ENCODE results near the gene PGBD5.
A peak's percentile ranks its signal among the peaks of the same experiment; 100 is the strongest.

Gene PGBD5

DNA sequence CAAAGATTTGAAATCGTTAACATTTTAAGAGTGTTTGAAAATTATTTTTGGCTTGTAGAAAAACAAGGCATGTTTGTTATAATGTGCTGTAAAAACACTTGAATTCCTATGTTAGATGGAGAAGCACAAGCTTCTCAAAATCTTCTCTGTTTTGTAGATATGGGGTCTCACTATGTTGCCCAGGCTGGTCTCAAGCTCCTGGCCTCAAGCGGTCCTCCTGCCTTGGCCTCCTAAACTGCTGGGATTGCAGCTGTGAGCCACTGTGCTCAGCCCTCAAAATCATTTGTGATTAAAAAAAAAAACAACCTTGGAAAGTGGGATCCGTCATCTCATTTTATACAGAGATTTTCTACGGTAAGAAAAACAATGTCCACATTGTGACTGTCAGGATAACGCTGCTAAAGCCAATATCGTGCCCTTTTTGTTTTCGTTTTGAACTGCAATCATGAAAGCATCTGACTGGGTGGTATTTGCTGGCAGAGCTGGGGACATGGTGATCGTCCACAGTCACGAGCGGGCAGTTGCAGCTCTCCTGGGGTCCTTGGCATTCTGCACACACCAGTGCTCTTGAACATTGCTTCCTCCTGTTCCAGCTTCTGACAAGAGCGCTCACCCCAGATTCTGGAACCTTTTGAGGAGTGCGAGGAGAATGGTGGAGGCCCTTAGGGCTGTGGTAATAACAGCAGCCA lies 112.5 kb downstream of the PGBD5 start:
- Histone ChIP-seq H4K20me1 (ENCODE audit: insufficient read depth, low read length) (no peaks in the 10 kb centered on the region), H3K4me3 (ENCODE audit: low read length) (no peak overlapping the region), H3K36me3 (replicated peaks; ENCODE audit: low read depth, low read length) (no peaks in the 10 kb centered on the region), H3K9ac (ENCODE audit: low read length) (no peak overlapping the region), H3K27ac (ENCODE audit: low read length) (no peak overlapping the region), H3K9me3 (ENCODE audit: insufficient read depth, low read length) (no peaks in the 10 kb centered on the region), H3K27me3 (ENCODE audit: low read depth, low read length) (peaks cover 16% of the 10 kb centered on the region; the same call in 1 of the 2 replicates), H2AFZ (ENCODE audit: low read depth, low read length) (no peak overlapping the region), H3K79me2 (ENCODE audit: low read length) (no peaks in the 10 kb centered on the region), H3K4me1 (ENCODE audit: low read length) (0 out of 2 replicates have a peak, but pooled peaks cover 4% of the 10 kb centered on the region), H3K4me2 (ENCODE audit: low read length) (no peak overlapping the region)
- no peak for TF ChIP-seq EZH2phosphoT487 (IDR thresholded peaks at IDR 0.05; ENCODE audit: low read depth)
- TF ChIP-seq, protein P1, sequence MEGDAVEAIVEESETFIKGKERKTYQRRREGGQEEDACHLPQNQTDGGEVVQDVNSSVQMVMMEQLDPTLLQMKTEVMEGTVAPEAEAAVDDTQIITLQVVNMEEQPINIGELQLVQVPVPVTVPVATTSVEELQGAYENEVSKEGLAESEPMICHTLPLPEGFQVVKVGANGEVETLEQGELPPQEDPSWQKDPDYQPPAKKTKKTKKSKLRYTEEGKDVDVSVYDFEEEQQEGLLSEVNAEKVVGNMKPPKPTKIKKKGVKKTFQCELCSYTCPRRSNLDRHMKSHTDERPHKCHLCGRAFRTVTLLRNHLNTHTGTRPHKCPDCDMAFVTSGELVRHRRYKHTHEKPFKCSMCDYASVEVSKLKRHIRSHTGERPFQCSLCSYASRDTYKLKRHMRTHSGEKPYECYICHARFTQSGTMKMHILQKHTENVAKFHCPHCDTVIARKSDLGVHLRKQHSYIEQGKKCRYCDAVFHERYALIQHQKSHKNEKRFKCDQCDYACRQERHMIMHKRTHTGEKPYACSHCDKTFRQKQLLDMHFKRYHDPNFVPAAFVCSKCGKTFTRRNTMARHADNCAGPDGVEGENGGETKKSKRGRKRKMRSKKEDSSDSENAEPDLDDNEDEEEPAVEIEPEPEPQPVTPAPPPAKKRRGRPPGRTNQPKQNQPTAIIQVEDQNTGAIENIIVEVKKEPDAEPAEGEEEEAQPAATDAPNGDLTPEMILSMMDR (IDR thresholded peaks at IDR 0.05; ENCODE audit: low read depth, low read length): no peak

DNA sequence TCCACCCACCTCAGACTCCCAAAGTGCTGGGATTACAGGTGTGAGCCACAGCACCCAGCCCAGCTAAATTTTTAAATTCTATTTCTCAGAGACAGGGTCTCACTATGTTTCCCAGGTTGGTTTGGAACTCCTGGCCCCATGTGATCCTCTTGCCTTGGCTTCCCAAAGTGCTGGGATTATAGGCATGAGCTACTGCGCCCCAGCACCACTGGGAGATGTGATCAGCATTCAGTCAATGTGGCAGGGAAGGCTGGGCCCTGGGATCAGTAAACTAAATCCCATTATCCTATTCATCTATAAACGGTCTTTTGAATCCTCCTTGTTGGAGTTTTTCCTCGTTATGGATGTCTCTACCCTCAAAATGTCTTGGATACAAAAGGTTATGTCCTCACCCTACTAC lies 113.5 kb downstream of the PGBD5 start:
- H3K36me3 ChIP-seq (replicated peaks; ENCODE audit: low read depth, low read length): no peaks in the 10 kb centered on the region
- no peaks in the 10 kb centered on the region for H3K9me3 ChIP-seq (ENCODE audit: insufficient read depth, low read length)
- peaks cover 4% of the 10 kb centered on the region; the same call in 1 of the 2 replicates for H3K4me1 ChIP-seq (ENCODE audit: low read length)
- H3K27ac ChIP-seq (ENCODE audit: low read length): no peak overlapping the region
- H3K27me3 ChIP-seq (ENCODE audit: low read depth, low read length): peaks cover 16% of the 10 kb centered on the region; the same call in 1 of the 2 replicates
- no peak overlapping the region for H3K4me2 ChIP-seq (ENCODE audit: low read length)
- TF ChIP-seq, protein P1 (IDR thresholded peaks at IDR 0.05; ENCODE audit: low read depth, low read length): no peak
- TF ChIP-seq EZH2phosphoT487 (IDR thresholded peaks at IDR 0.05; ENCODE audit: low read depth): no peak
- H3K9ac ChIP-seq (ENCODE audit: low read length): no peak overlapping the region
- H3K4me3 ChIP-seq (ENCODE audit: low read length): no peak overlapping the region
- H3K79me2 ChIP-seq (ENCODE audit: low read length): no peaks in the 10 kb centered on the region
- no peak overlapping the region for H2AFZ ChIP-seq (ENCODE audit: low read depth, low read length)
- H4K20me1 ChIP-seq (ENCODE audit: insufficient read depth, low read length): no peaks in the 10 kb centered on the region

DNA sequence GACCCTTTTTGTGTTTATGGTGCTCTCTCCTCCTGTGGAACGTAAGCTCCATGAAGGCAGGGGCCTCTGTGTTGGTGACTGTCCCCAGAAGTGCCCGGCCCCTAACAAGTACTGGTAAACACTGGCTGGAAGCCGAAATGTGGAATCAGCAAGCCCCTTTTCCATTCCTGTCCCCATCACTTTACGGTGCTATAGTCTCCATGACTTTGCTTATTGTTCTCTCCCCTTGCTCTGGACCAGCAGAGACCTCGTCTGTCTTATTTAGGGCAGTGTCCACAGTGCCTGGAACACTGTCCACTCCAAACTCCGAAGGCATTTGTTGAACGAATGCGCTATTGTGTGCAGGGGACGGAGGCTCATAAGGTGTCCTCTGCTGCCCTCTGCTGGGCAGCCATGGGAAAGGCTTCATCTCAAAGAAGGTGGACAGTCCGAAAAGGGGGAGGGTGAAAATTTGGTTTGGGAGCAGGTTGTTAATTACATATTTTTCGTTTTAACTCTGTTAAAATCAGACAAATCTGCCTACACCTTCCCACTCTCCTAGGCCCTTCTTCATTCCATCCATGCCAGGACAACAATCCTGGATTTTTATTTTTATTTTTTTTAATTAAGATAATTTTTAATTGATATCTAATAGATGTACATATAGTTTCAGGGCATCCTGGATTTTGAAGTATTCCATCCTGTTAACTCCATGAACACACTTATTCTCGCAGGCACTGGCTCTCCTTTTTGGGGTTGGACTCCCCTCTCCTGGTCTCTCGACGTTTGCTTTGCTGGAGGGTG lies 115.6 kb downstream of the PGBD5 start:
- Histone ChIP-seq H3K4me2 (ENCODE audit: low read length) (peak overlapping the region; percentile 77), H2AFZ (ENCODE audit: low read depth, low read length) (peak overlapping the region; percentile 55; the same call in 1 of the 2 replicates)

More for the DNA sequence above, 115.6 kb downstream of the PGBD5 start:
- Histone ChIP-seq H3K27ac (ENCODE audit: low read length) (no peak overlapping the region), H3K36me3 (replicated peaks; ENCODE audit: low read depth, low read length) (no peaks in the 10 kb centered on the region), H4K20me1 (ENCODE audit: insufficient read depth, low read length) (no peaks in the 10 kb centered on the region), H3K79me2 (ENCODE audit: low read length) (no peaks in the 10 kb centered on the region), H3K9me3 (ENCODE audit: insufficient read depth, low read length) (no peaks in the 10 kb centered on the region), H3K4me1 (ENCODE audit: low read length) (peaks cover 19% of the 10 kb centered on the region), H3K27me3 (ENCODE audit: low read depth, low read length) (peaks cover 16% of the 10 kb centered on the region; the same call in 1 of the 2 replicates), H3K9ac (ENCODE audit: low read length) (no peak overlapping the region), H3K4me3 (ENCODE audit: low read length) (peak overlapping the region; percentile 41)
- TF ChIP-seq, protein P1 (IDR thresholded peaks at IDR 0.05; ENCODE audit: low read depth, low read length): peak; percentile 97
- no peak for TF ChIP-seq EZH2phosphoT487 (IDR thresholded peaks at IDR 0.05; ENCODE audit: low read depth)
